ENCODE results near the gene ACSF3. TPM values are rescaled to one million over a fixed set of nuclear protein-coding genes. Genes with fewer than 3 reads are reported as not detected.

The ACSF3 gene
- total RNA-seq, 1 donor from 2014 or later: 41.6 TPM

GRCh38 chr16:89143911-89144675, 50.4 kb downstream of the ACSF3 start:
- H3K27me3 Mint-ChIP-seq: no peaks in the 10 kb centered on the region
- H3K27ac Mint-ChIP-seq: no peak overlapping the region
- peaks cover 27% of the 10 kb centered on the region for H3K36me3 Mint-ChIP-seq (ENCODE audit: low read depth)
- H3K4me3 Mint-ChIP-seq: no peak overlapping the region
- intact Hi-C loops (cut with micrococcal nuclease): no loop called here
- peaks cover 5% of the 10 kb centered on the region for H3K9me3 Mint-ChIP-seq
- no peaks in the 10 kb centered on the region for H3K4me1 Mint-ChIP-seq
- no peak for DNase-seq

GRCh38 chr16:89144681-89145080, 51.0 kb downstream of the ACSF3 start:
- H3K36me3 Mint-ChIP-seq (ENCODE audit: low read depth): peaks cover 33% of the 10 kb centered on the region
- H3K4me3 Mint-ChIP-seq: no peak overlapping the region
- no peak for DNase-seq
- no peaks in the 10 kb centered on the region for H3K27me3 Mint-ChIP-seq
- intact Hi-C loops (cut with micrococcal nuclease): no loop called here
- no peaks in the 10 kb centered on the region for H3K4me1 Mint-ChIP-seq
- peaks cover 9% of the 10 kb centered on the region for H3K9me3 Mint-ChIP-seq
- H3K27ac Mint-ChIP-seq: no peak overlapping the region

- Mint-ChIP-seq H3K4me1 (no peaks in the 10 kb centered on the region), H3K36me3 (ENCODE audit: low read depth) (peaks cover 39% of the 10 kb centered on the region), H3K27ac (no peak overlapping the region), H3K4me3 (no peak overlapping the region), H3K27me3 (no peaks in the 10 kb centered on the region), H3K9me3 (peaks cover 9% of the 10 kb centered on the region)
- intact Hi-C loops (cut with micrococcal nuclease): no loop called here
- DNase-seq: no peak
Observed at GRCh38 chr16:89145406-89146161, 51.9 kb downstream of the ACSF3 start.

GRCh38 chr16:89146211-89147005, 52.8 kb downstream of the ACSF3 start:
- Mint-ChIP-seq H3K4me1 (no peaks in the 10 kb centered on the region), H3K36me3 (ENCODE audit: low read depth) (peaks cover 44% of the 10 kb centered on the region), H3K27me3 (no peaks in the 10 kb centered on the region), H3K9me3 (peaks cover 9% of the 10 kb centered on the region), H3K4me3 (no peak overlapping the region), H3K27ac (peak overlapping the region; percentile 39)
- no peak for DNase-seq
- intact Hi-C loops (cut with micrococcal nuclease): no loop called here

- Mint-ChIP-seq H3K36me3 (ENCODE audit: low read depth) (peaks cover 46% of the 10 kb centered on the region), H3K9me3 (peaks cover 9% of the 10 kb centered on the region), H3K4me3 (no peak overlapping the region), H3K27ac (no peak overlapping the region), H3K4me1 (no peaks in the 10 kb centered on the region), H3K27me3 (no peaks in the 10 kb centered on the region)
- no peak for DNase-seq
- intact Hi-C loops (cut with micrococcal nuclease): no loop called here
Observed at GRCh38 chr16:89147085-89147817, 53.6 kb downstream of the ACSF3 start.

GRCh38 chr16:89149386-89149785, 55.7 kb downstream of the ACSF3 start:
- intact Hi-C loops (cut with micrococcal nuclease): no loop called here
- Mint-ChIP-seq H3K4me3 (no peak overlapping the region), H3K27me3 (no peaks in the 10 kb centered on the region), H3K4me1 (peaks cover 2% of the 10 kb centered on the region), H3K9me3 (peaks cover 9% of the 10 kb centered on the region), H3K27ac (no peak overlapping the region), H3K36me3 (ENCODE audit: low read depth) (peaks cover 42% of the 10 kb centered on the region)
- no peak for DNase-seq

GRCh38 chr16:89150090-89150835, 56.6 kb downstream of the ACSF3 start:
- no peak for DNase-seq
- Mint-ChIP-seq H3K27me3 (no peaks in the 10 kb centered on the region), H3K4me1 (peaks cover 2% of the 10 kb centered on the region), H3K4me3 (no peak overlapping the region), H3K36me3 (ENCODE audit: low read depth) (peaks cover 42% of the 10 kb centered on the region), H3K27ac (no peak overlapping the region), H3K9me3 (peaks cover 9% of the 10 kb centered on the region)
- intact Hi-C loops (cut with micrococcal nuclease): no loop called here

- Mint-ChIP-seq H3K4me3 (no peak overlapping the region), H3K4me1 (peaks cover 2% of the 10 kb centered on the region), H3K27ac (no peak overlapping the region), H3K27me3 (no peaks in the 10 kb centered on the region), H3K9me3 (peaks cover 9% of the 10 kb centered on the region), H3K36me3 (ENCODE audit: low read depth) (peaks cover 39% of the 10 kb centered on the region)
- DNase-seq: no peak
- intact Hi-C loops (cut with micrococcal nuclease): no loop called here
Observed at GRCh38 chr16:89150981-89151380, 57.3 kb downstream of the ACSF3 start.

- no peaks in the 10 kb centered on the region for H3K27me3 Mint-ChIP-seq
- peaks cover 12% of the 10 kb centered on the region for H3K9me3 Mint-ChIP-seq
- intact Hi-C loops (cut with micrococcal nuclease): no loop called here
- H3K36me3 Mint-ChIP-seq (ENCODE audit: low read depth): peaks cover 27% of the 10 kb centered on the region
- no peak overlapping the region for H3K4me3 Mint-ChIP-seq
- DNase-seq: no peak
- H3K27ac Mint-ChIP-seq: no peak overlapping the region
- peaks cover 2% of the 10 kb centered on the region for H3K4me1 Mint-ChIP-seq
Observed at GRCh38 chr16:89152831-89153700, 59.4 kb downstream of the ACSF3 start.

- intact Hi-C loops (cut with micrococcal nuclease): no loop called here
- Mint-ChIP-seq H3K9me3 (peaks cover 10% of the 10 kb centered on the region), H3K4me3 (no peak overlapping the region), H3K36me3 (ENCODE audit: low read depth) (peaks cover 23% of the 10 kb centered on the region), H3K27ac (no peak overlapping the region), H3K27me3 (no peaks in the 10 kb centered on the region), H3K4me1 (peaks cover 2% of the 10 kb centered on the region)
- no peak for DNase-seq
Observed at GRCh38 chr16:89153848-89154271, 60.2 kb downstream of the ACSF3 start.

GRCh38 chr16:89154390-89155183, 60.9 kb downstream of the ACSF3 start:
- Mint-ChIP-seq H3K27me3 (no peaks in the 10 kb centered on the region), H3K27ac (no peak overlapping the region), H3K4me3 (no peak overlapping the region), H3K36me3 (ENCODE audit: low read depth) (peaks cover 16% of the 10 kb centered on the region), H3K9me3 (peaks cover 3% of the 10 kb centered on the region), H3K4me1 (peaks cover 2% of the 10 kb centered on the region)
- intact Hi-C loops (cut with micrococcal nuclease): no loop called here
- DNase-seq: no peak
